K562 (cell line): Measurements from ENCODE around the gene AHNAK. TPM values are rescaled to one million over a fixed set of nuclear protein-coding genes. Genes with fewer than 3 reads are reported as not detected.
A peak's percentile ranks its signal among the peaks of the same experiment; 100 is the strongest.

Experiments
- BDP1 ChIP-seq: IDR thresholded peaks from 3 replicates; pipeline ENCODE4 v1.6.1; 2011; ENCODE audit not compliant: insufficient read length, insufficient read depth
- CREB1 ChIP-seq, 2 experiments: sonication (generic) in 1 of 2; formaldehyde crosslinking in 1 of 2; IDR thresholded peaks; 2 replicates each; pipeline versions ENCODE4 v1.6.1 to v1.8.0; 2012 to 2022; ENCODE audit warnings: inconsistent platforms in 1 of 2, mild to moderate bottlenecking in 1 of 2, missing genetic modification reagents in 1 of 2, moderate library complexity in 1 of 2
- DPF2 ChIP-seq: fragments of 450-650 bp; IDR thresholded peaks from 2 replicates; pipeline ENCODE4 v1.6.1; 2016
- HMG20A ChIP-seq: fragments of 450-650 bp; formaldehyde crosslinking; conservative IDR thresholded peaks from 2 replicates; pipeline ENCODE4 v1.4.0; 2020; ENCODE audit warnings: mild to moderate bottlenecking, mixed read lengths
- IRF2 ChIP-seq: sonication (generic); formaldehyde crosslinking; IDR thresholded peaks from 2 replicates; pipeline ENCODE4 v1.8.1; 2022; ENCODE audit warnings: mild to moderate bottlenecking, missing genetic modification reagents
- MTA3 ChIP-seq: fragments of 450-650 bp; formaldehyde crosslinking; IDR thresholded peaks from 2 replicates; pipeline ENCODE4 v1.6.1; 2017; ENCODE audit warnings: mild to moderate bottlenecking, borderline replicate concordance
- NR3C1 ChIP-seq: sonication (generic); formaldehyde crosslinking; IDR thresholded peaks from 2 replicates; pipeline ENCODE4 v1.8.1; 2022; ENCODE audit warnings: missing genetic modification reagents
- PHF8 ChIP-seq: fragments of 200-600 bp; sonication (generic); IDR thresholded peaks from 2 replicates; pipeline ENCODE4 v1.6.1; 2012; ENCODE audit warnings: mixed run types, mild to moderate bottlenecking, inconsistent platforms, low read length, moderate library complexity, borderline replicate concordance
- RAD21 ChIP-seq, 2 experiments: fragments of 250-450 bp in 1 of 2; fragments of 450-650 bp in 1 of 2; sonication (Bioruptor Pico) in 1 of 2; formaldehyde crosslinking in 1 of 2; IDR thresholded peaks in 1 of 2; conservative IDR thresholded peaks in 1 of 2; 2 replicates each; pipeline versions ENCODE4 v1.4.0 to v1.8.0; 2020 to 2022; ENCODE audit warnings: mild to moderate bottlenecking in 2 of 2, moderate library complexity in 1 of 2
- SMC3 ChIP-seq: conservative IDR thresholded peaks from 2 replicates; pipeline ENCODE4 v1.6.1; 2011; ENCODE audit warnings: low read depth, low read length, improper control_type of control experiment; ENCODE audit not compliant: insufficient read depth
- TBL1XR1 ChIP-seq, 2 experiments: IDR thresholded peaks; 2 replicates each; pipeline ENCODE4 v1.6.1; 2012; ENCODE audit warnings: improper control_type of control experiment in 2 of 2, low read length in 2 of 2, mild to moderate bottlenecking in 1 of 2
- TFAP4 ChIP-seq: sonication (generic); formaldehyde crosslinking; IDR thresholded peaks from 2 replicates; pipeline ENCODE4 v1.8.0; 2022; ENCODE audit warnings: missing genetic modification reagents, mild to moderate bottlenecking, moderate library complexity, borderline replicate concordance
- ZNF24 ChIP-seq: fragments of 450-650 bp; IDR thresholded peaks from 2 replicates; pipeline ENCODE4 v1.6.1; 2016
- ZNF507 ChIP-seq: conservative IDR thresholded peaks from 2 replicates; pipeline ENCODE4 v1.6.1; 2017; ENCODE audit warnings: missing genetic modification characterization, missing compliant biosample characterization
- polyA plus RNA-seq, 8 experiments: library from polyadenylated mRNA; depleted of rRNA in 4 of 8; stranded (reverse) in 5 of 8; unstranded in 3 of 8; fragments of >200 nt; fragmentation: Nextera tagmentation in 2 of 8; fragmentation: Illumina TruSeq in 1 of 8; extraction: Ambion mirVana in 2 of 8; extraction: Trizol in 1 of 8; gene quantifications; 2 replicates each; pipeline versions ENCODE4 v1.2.1 to v1.2.3, GENCODE V29; 2011 to 2014; ENCODE audit warnings: inconsistent platforms in 1 of 8, missing spikeins in 1 of 8
- total RNA-seq, 7 experiments: library from RNA; depleted of rRNA in 6 of 7; stranded (reverse); fragments of >200 nt in 6 of 7; fragmentation: Illumina TruSeq in 2 of 7; extraction: Trizol in 2 of 7; gene quantifications; 2 replicates each; pipeline versions ENCODE4 v1.2.1 to v1.2.3, GENCODE V29; 2011 to 2021; ENCODE audit warnings: low replicate concordance in 1 of 7
- TF ChIP-seq, protein P1 (sequence below): sonication (generic); formaldehyde crosslinking; IDR thresholded peaks from 2 replicates; pipeline ENCODE4 v1.8.0; 2022; ENCODE audit warnings: mild to moderate bottlenecking, missing genetic modification reagents
- TF ChIP-seq, protein P2 (sequence below), 2 experiments: IDR thresholded peaks in 1 of 2; conservative IDR thresholded peaks in 1 of 2; 2 replicates each; pipeline ENCODE4 v1.6.1; 2016; ENCODE audit warnings: low read depth in 2 of 2, mild to moderate bottlenecking in 1 of 2, missing compliant biosample characterization in 1 of 2, missing genetic modification characterization in 1 of 2, moderate library complexity in 1 of 2
- TF ChIP-seq, protein P3 (sequence below): fragments of 450-650 bp; IDR thresholded peaks from 2 replicates; pipeline ENCODE4 v1.7.1; 2018; ENCODE audit warnings: mild to moderate bottlenecking, low read depth; ENCODE audit not compliant: partially characterized antibody
- TF ChIP-seq, protein P4 (sequence below): fragments of 250-450 bp; sonication (Bioruptor Pico); IDR thresholded peaks from 2 replicates; pipeline ENCODE4 v1.4.0; 2020; ENCODE audit warnings: mild to moderate bottlenecking, moderate library complexity

The AHNAK gene
- total and polyA plus RNA-seq, 9 of the 15 experiments (the other 6 are each of a cell fraction or from before 2014, with no cell fraction given), result 1.5 to 89.7 (median 45.0) TPM

GRCh38 chr11:62560566-62561103 lies 14.0 kb upstream of the AHNAK start (continued):
- TF ChIP-seq, protein P1, sequence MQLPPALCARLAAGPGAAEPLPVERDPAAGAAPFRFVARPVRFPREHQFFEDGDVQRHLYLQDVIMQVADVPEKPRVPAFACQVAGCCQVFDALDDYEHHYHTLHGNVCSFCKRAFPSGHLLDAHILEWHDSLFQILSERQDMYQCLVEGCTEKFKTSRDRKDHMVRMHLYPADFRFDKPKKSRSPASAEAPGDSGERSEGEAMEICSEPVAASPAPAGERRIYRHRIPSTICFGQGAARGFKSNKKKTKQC (CRISPR knock-in tag), result peak; percentile 38; the same call in 1 of the 2 replicates
- TF ChIP-seq ZNF507 (tag) (no peak), IRF2 (CRISPR knock-in tag) (no peak), NR3C1 (CRISPR knock-in tag) (no peak), BDP1 (no peak), CREB1 (IDR thresholded peaks at IDR 0.05) (no peak), CREB1 (CRISPR knock-in tag; IDR thresholded peaks at IDR 0.05) (no peak; the same call in 1 of the 2 replicates), HMG20A (CRISPR knock-in tag) (no peak), SMC3 (peak; percentile 88), PHF8 (no peak), MTA3 (peak; percentile 35; the same call in 1 of the 2 replicates), DPF2 (peak; percentile 63), RAD21 (CRISPR knock-in tag; conservative IDR thresholded peaks at IDR 0.05 in 1 of 2, IDR thresholded peaks at IDR 0.05 in 1 of 2) (peak; percentile 95 to 97), TBL1XR1 (IDR thresholded peaks at IDR 0.05; ENCODE audit: low read length in 2 of 2) (peak in 1 of 2 experiments; percentile 61; a peak in 1 of 4 replicates), TFAP4 (CRISPR knock-in tag) (peak; percentile 52; the same call in 1 of the 2 replicates), ZNF24 (peak; percentile 41; the same call in 1 of the 2 replicates)
- TF ChIP-seq, protein P2, sequence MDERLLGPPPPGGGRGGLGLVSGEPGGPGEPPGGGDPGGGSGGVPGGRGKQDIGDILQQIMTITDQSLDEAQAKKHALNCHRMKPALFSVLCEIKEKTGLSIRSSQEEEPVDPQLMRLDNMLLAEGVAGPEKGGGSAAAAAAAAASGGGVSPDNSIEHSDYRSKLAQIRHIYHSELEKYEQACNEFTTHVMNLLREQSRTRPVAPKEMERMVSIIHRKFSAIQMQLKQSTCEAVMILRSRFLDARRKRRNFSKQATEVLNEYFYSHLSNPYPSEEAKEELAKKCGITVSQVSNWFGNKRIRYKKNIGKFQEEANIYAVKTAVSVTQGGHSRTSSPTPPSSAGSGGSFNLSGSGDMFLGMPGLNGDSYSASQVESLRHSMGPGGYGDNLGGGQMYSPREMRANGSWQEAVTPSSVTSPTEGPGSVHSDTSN (CRISPR knock-in tag; IDR thresholded peaks at IDR 0.05; ENCODE audit: low read depth), result no peak
- TF ChIP-seq, protein P2 (tag; conservative IDR thresholded peaks at IDR 0.05; ENCODE audit: low read depth), result no peak
- TF ChIP-seq, protein P3, sequence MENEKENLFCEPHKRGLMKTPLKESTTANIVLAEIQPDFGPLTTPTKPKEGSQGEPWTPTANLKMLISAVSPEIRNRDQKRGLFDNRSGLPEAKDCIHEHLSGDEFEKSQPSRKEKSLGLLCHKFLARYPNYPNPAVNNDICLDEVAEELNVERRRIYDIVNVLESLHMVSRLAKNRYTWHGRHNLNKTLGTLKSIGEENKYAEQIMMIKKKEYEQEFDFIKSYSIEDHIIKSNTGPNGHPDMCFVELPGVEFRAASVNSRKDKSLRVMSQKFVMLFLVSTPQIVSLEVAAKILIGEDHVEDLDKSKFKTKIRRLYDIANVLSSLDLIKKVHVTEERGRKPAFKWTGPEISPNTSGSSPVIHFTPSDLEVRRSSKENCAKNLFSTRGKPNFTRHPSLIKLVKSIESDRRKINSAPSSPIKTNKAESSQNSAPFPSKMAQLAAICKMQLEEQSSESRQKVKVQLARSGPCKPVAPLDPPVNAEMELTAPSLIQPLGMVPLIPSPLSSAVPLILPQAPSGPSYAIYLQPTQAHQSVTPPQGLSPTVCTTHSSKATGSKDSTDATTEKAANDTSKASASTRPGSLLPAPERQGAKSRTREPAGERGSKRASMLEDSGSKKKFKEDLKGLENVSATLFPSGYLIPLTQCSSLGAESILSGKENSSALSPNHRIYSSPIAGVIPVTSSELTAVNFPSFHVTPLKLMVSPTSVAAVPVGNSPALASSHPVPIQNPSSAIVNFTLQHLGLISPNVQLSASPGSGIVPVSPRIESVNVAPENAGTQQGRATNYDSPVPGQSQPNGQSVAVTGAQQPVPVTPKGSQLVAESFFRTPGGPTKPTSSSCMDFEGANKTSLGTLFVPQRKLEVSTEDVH, result peak; percentile 68
- TF ChIP-seq, protein P4, sequence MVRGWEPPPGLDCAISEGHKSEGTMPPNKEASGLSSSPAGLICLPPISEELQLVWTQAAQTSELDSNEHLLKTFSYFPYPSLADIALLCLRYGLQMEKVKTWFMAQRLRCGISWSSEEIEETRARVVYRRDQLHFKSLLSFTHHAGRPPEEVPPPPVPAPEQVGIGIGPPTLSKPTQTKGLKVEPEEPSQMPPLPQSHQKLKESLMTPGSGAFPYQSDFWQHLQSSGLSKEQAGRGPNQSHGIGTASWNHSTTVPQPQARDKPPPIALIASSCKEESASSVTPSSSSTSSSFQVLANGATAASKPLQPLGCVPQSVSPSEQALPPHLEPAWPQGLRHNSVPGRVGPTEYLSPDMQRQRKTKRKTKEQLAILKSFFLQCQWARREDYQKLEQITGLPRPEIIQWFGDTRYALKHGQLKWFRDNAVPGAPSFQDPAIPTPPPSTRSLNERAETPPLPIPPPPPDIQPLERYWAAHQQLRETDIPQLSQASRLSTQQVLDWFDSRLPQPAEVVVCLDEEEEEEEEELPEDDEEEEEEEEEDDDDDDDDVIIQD (CRISPR knock-in tag), result no peak
